A549 treated with GW870086 at 1 μM for 4 hours (cell line): Measurements from ENCODE around the gene FAM149B1. TPM values are rescaled to one million over a fixed set of nuclear protein-coding genes. Genes with fewer than 3 reads are reported as not detected.

Source experiments
- total RNA-seq: library from RNA; stranded (reverse); fragments of 200-300 nt; extraction: Qiagen RNA extraction; gene quantifications from 5 replicates; pipeline ENCODE4 v1.2.3, GENCODE V29; 2022; ENCODE audit warnings: low read depth

The FAM149B1 gene
- total RNA-seq, result 7.1 to 8.4 TPM (median 7.6 TPM) in 5 replicates

GRCh38 chr10:73167783-73168464 lies at the start of gene FAM149B1, which contains the start of gene ECD:
TSS of gene FAM149B1 (plus strand) at chr10:73168119. CDS start at chr10:73168340, 221 bp downstream.
TSS of gene ECD (minus strand) at chr10:73168008. CDS start at chr10:73163937, 4,071 bp downstream.

GRCh38 chr10:73246646-73247508 lies 79.0 kb downstream of the FAM149B1 start, which contains the start of gene DNAJC9:
TSS of gene DNAJC9 (minus strand) at chr10:73247255. CDS start at chr10:73247189, 66 bp downstream.

GRCh38 chr10:73252445-73253224 lies 84.7 kb downstream of the FAM149B1 start, which contains the start of gene MRPS16:
TSS of gene MRPS16 (minus strand) at chr10:73252644. CDS start at chr10:73252482, 162 bp downstream.

Other genes with a start within 250 kb of the FAM149B1 start
- not detected in 5 replicates for gene PLA2G12B, start 213.3 kb upstream of the FAM149B1 start, total RNA-seq
- 16.9 to 26.3 TPM (median 22.7 TPM) in 5 replicates for gene P4HA1, start 71.3 kb upstream of the FAM149B1 start, total RNA-seq
- 2.5 to 5.4 TPM (median 3.5 TPM) in 5 replicates for gene NUDT13, start 57.7 kb upstream of the FAM149B1 start, total RNA-seq
- 25.4 to 30.2 TPM (median 27.6 TPM) in 5 replicates for gene ECD, start 111 bp upstream of the FAM149B1 start, total RNA-seq
- gene DNAJC9, start 79.1 kb downstream of the FAM149B1 start, total RNA-seq, result 48.2 to 51.8 TPM (median 51.1 TPM) in 5 replicates
- gene MRPS16, start 84.5 kb downstream of the FAM149B1 start, total RNA-seq, result 115 to 196 TPM (median 180 TPM) in 5 replicates
- gene CFAP70, start 190.7 kb downstream of the FAM149B1 start, total RNA-seq, result 0.10 to 0.21 TPM (median 0.14 TPM) in 5 replicates
- 109 to 125 TPM (median 114 TPM) in 5 replicates for gene ANXA7, start 245.9 kb downstream of the FAM149B1 start, total RNA-seq